Measurements from ENCODE around the gene PTH1R.

- TF ChIP-seq CTCF (IDR thresholded peaks at IDR 0.05), result no peak
- no peak for TF ChIP-seq POLR2AphosphoS5 (IDR thresholded peaks at IDR 0.05; ENCODE audit: insufficient read depth in 1 of 2, low read depth in 1 of 2)
Measured at GRCh38 chr3:46852839-46853355, 24.6 kb upstream of the PTH1R start.

Data from vagina (tissue), 2 donors.